ENCODE measurements around the gene ERAL1. TPM values are rescaled to one million over a fixed set of nuclear protein-coding genes. Genes with fewer than 3 reads are reported as not detected.
"Not testable (repeated sequence)": the region's sequence is repeated elsewhere in the genome, so short reads cannot be mapped to it uniquely, and the experiment has no call there.

ERAL1 gene
- total RNA-seq, 5 donors from 2014 or later (not counting 1 experiment from before 2014, with no cell fraction given), result 18.9 to 33.7 (median 29.0) TPM

DNA sequence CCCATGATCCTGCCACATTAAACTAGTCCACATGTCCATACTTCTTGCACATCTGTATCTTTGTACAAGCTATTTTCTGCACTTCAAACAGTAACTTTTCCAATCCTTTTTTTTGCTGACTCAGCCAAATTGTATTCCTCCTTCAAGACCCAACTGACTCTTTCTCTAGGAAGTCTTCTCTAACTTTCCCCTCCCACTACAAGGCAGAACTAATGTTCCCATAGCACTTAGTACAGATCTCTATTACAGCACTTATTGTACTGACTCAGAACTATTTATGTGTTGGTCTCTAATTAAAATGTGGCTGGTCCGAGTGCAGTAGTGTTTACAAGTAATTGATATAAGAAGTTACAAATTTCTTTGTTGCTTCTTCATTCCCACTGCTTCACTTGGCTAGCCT is 20.4 kb upstream of the ERAL1 start:
- ATAC-seq (replicated peaks in 1 of 4), result no peak
- no CpG with 5 or more reads among the region's 1 CpG for whole genome bisulfite sequencing (ENCODE audit: insufficient coverage)
- no peaks in the 10 kb centered on the region for H3K27me3 ChIP-seq (replicated peaks in 1 of 2; ENCODE audit: control insufficient read depth in 2 of 2, extremely low read depth in 1 of 2, insufficient read depth in 2 of 2, low read length in 1 of 2)
- no peaks in the 10 kb centered on the region for H3K9me3 ChIP-seq
- peaks cover 0 to 12% of the 10 kb centered on the region in 2 donors for H3K36me3 ChIP-seq (ENCODE audit: control insufficient read depth in 2 of 2, extremely low read depth in 1 of 2, insufficient read depth in 1 of 2, low read length in 1 of 2)
- H3K27ac ChIP-seq (ENCODE audit: low read length), result no peak overlapping the region
- H3K27me3 Mint-ChIP-seq, result no peaks in the 10 kb centered on the region
- peaks cover 0 to 3% of the 10 kb centered on the region in 2 experiments for H3K4me1 ChIP-seq (ENCODE audit: control insufficient read depth in 1 of 2, extremely low read depth in 1 of 2, insufficient read depth in 2 of 2, low read length in 2 of 2)
- DNase-seq, result no peak
- H3K4me3 Mint-ChIP-seq, result no peak overlapping the region
- no peak overlapping the region for H3K27ac Mint-ChIP-seq
- ChIA-PET POLR2A (no interaction called here), CTCF (interaction anchor here in 1 of 2 donors (0.7 kb wide), 1 partner anchor 596 kb away, joined by 12 read pairs; no protein-coding TSS in a partner anchor)
- H3K36me3 Mint-ChIP-seq, result peaks cover 14% of the 10 kb centered on the region
- H3K9me3 Mint-ChIP-seq, result no peaks in the 10 kb centered on the region
- H3K4me3 ChIP-seq (ENCODE audit: control insufficient read depth in 1 of 2, extremely low read depth in 1 of 2, low read length in 1 of 2), result no peak overlapping the region
- peaks cover 9 to 22% (median 20%) of the 10 kb centered on the region in 3 donors for H3K4me1 Mint-ChIP-seq

DNA sequence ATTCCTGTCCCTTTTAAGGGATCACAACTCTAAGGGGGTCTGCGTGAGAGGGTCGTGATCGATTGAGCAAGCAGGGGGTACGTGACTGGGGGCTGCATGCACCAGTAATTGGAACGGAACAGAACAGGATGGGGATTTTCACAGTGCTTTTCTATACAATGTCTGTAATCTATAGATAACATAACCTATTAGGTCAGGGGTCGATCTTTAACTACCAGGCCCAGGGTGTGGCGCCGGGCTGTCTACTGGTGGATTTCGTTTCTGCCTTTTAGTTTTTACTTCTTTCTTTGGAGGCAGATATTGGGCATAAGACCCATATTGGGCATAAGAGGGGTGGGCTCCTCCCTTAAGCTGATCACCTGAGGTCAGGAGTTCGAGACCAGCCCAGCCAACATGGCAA is 18.3 kb upstream of the ERAL1 start:
- H3K4me3 ChIP-seq (ENCODE audit: control insufficient read depth in 1 of 2, extremely low read depth in 1 of 2, low read length in 1 of 2); H3K27me3 Mint-ChIP-seq; DNase-seq; H3K4me3 Mint-ChIP-seq; H3K9me3 Mint-ChIP-seq; H3K36me3 ChIP-seq (ENCODE audit: control insufficient read depth in 2 of 2, extremely low read depth in 1 of 2, insufficient read depth in 1 of 2, low read length in 1 of 2); CTCF ChIA-PET; H3K27ac Mint-ChIP-seq; H3K9me3 ChIP-seq; POLR2A ChIA-PET; ATAC-seq (replicated peaks in 1 of 4); H3K27me3 ChIP-seq (replicated peaks in 1 of 2; ENCODE audit: control insufficient read depth in 2 of 2, extremely low read depth in 1 of 2, insufficient read depth in 2 of 2, low read length in 1 of 2); H3K27ac ChIP-seq (ENCODE audit: low read length): not testable (repeated sequence)
- peaks cover 2 to 18% of the 10 kb centered on the region in 2 experiments for H3K4me1 ChIP-seq (ENCODE audit: control insufficient read depth in 1 of 2, extremely low read depth in 1 of 2, insufficient read depth in 2 of 2, low read length in 2 of 2)
- peaks cover 13% of the 10 kb centered on the region for H3K36me3 Mint-ChIP-seq
- peaks cover 19 to 34% (median 26%) of the 10 kb centered on the region in 3 donors for H3K4me1 Mint-ChIP-seq
- WGBS (ENCODE audit: insufficient coverage), result no CpG with 5 or more reads among the region's 10 CpGs

DNA sequence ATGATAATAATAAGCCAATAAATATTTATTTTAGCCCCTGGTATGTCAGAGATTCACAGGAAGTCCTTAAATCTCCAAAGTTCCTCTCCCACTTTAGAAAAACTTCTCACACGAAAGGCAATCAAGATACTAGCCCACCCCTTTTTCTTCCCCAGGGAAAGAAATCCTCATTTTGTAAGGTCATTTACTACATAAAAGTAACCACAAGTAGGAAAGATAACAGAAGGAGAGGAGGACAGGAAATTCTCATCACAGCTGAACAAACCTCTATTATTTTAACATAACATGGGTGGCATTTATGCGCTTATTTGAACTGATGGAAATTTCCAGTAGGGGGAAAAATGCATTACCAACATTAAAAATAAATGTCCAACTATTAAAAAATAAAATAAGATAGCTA is 15.6 kb upstream of the ERAL1 start:
- no CpG with 5 or more reads among the region's 2 CpGs for WGBS (ENCODE audit: insufficient coverage)
- ChIA-PET POLR2A (interaction anchor here in 1 of 2 donors (0.6 kb wide), 1 partner anchor 28 kb away, joined by 4 read pairs; no protein-coding TSS in a partner anchor), CTCF (interaction anchor here in 1 of 2 donors (0.6 to 1.0 kb wide), 3 partner anchors 75 to 112 kb away, joined by 3 to 5 read pairs (median 3); no protein-coding TSS in a partner anchor)
- DNase-seq (no peak), ATAC-seq (replicated peaks in 1 of 4) (no peak)
- Histone ChIP-seq H3K36me3 (ENCODE audit: control insufficient read depth in 2 of 2, extremely low read depth in 1 of 2, insufficient read depth in 1 of 2, low read length in 1 of 2) (no peaks in the 10 kb centered on the region), H3K27me3 (replicated peaks in 1 of 2; ENCODE audit: control insufficient read depth in 2 of 2, extremely low read depth in 1 of 2, insufficient read depth in 2 of 2, low read length in 1 of 2) (no peaks in the 10 kb centered on the region), H3K9me3 (no peaks in the 10 kb centered on the region), H3K4me1 (ENCODE audit: control insufficient read depth in 1 of 2, extremely low read depth in 1 of 2, insufficient read depth in 2 of 2, low read length in 2 of 2) (peaks cover 9 to 31% of the 10 kb centered on the region in 2 experiments), H3K4me3 (ENCODE audit: control insufficient read depth in 1 of 2, extremely low read depth in 1 of 2, low read length in 1 of 2) (no peak overlapping the region), H3K27ac (ENCODE audit: low read length) (no peak overlapping the region)
- H3K27ac Mint-ChIP-seq, result no peak overlapping the region
- H3K4me1 Mint-ChIP-seq, result peaks cover 24 to 35% (median 29%) of the 10 kb centered on the region in 3 donors
- H3K4me3 Mint-ChIP-seq, result no peak overlapping the region
- H3K9me3 Mint-ChIP-seq, result no peaks in the 10 kb centered on the region
- no peaks in the 10 kb centered on the region for H3K27me3 Mint-ChIP-seq
- H3K36me3 Mint-ChIP-seq, result peaks cover 2% of the 10 kb centered on the region

DNA sequence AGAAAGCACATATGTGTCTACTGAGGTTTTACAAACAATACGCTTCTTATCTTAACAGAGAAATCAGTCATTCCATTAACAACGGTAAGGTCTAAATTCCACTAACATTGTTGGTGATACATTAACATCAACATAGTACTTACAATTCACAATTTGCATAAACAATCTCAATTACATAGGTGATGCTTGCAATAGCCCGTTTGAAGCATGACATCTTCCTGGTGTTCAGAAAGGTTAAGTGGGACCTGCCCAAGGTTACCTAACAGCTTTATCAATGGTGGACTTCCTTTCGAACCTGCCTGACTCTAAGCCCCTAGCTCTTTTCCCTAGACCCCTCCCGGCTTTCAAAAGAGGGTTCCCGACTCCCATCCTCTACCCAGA is 12.9 kb upstream of the ERAL1 start:
- peaks cover 14 to 26% (median 25%) of the 10 kb centered on the region in 3 donors for H3K4me1 Mint-ChIP-seq
- peak in 1 of 35 experiments; percentile 44 for DNase-seq
- H3K4me3 ChIP-seq (ENCODE audit: control insufficient read depth in 1 of 2, extremely low read depth in 1 of 2, low read length in 1 of 2), result peak overlapping the region; percentile 95 to 96
- no peaks in the 10 kb centered on the region for H3K36me3 Mint-ChIP-seq
- H3K27ac ChIP-seq (ENCODE audit: low read length), result peak overlapping the region; percentile 67
- no peaks in the 10 kb centered on the region for H3K9me3 ChIP-seq
- CTCF ChIA-PET, result interaction anchor here (0.6 to 3.3 kb wide), 13 partner anchors 9 to 1966 kb away, joined by 3 to 16 read pairs (median 3); partner anchors contain the start of genes NEK8 (in 1 of the 2) and RPL23A (in 1 of the 2)
- peak overlapping the region; percentile 93 to 99 (median 97) for H3K4me3 Mint-ChIP-seq
- H3K36me3 ChIP-seq (ENCODE audit: control insufficient read depth in 2 of 2, extremely low read depth in 1 of 2, insufficient read depth in 1 of 2, low read length in 1 of 2), result no peaks in the 10 kb centered on the region
- WGBS (ENCODE audit: insufficient coverage), result 0% methylated on average over 3 of the region's 6 CpGs
- H3K9me3 Mint-ChIP-seq, result no peaks in the 10 kb centered on the region
- ATAC-seq (replicated peaks in 1 of 4), result peak; percentile 12 to 38 (median 26)
- H3K4me1 ChIP-seq (ENCODE audit: control insufficient read depth in 1 of 2, extremely low read depth in 1 of 2, insufficient read depth in 2 of 2, low read length in 2 of 2), result peaks cover 9 to 31% of the 10 kb centered on the region in 2 experiments
- H3K27ac Mint-ChIP-seq, result peak overlapping the region; percentile 91 to 95
- H3K27me3 ChIP-seq (replicated peaks in 1 of 2; ENCODE audit: control insufficient read depth in 2 of 2, extremely low read depth in 1 of 2, insufficient read depth in 2 of 2, low read length in 1 of 2), result no peaks in the 10 kb centered on the region
- POLR2A ChIA-PET, result interaction anchor here (0.9 kb wide), 2 partner anchors 115 kb away, joined by 3 to 4 read pairs; no protein-coding TSS in a partner anchor
- H3K27me3 Mint-ChIP-seq, result no peaks in the 10 kb centered on the region

DNA sequence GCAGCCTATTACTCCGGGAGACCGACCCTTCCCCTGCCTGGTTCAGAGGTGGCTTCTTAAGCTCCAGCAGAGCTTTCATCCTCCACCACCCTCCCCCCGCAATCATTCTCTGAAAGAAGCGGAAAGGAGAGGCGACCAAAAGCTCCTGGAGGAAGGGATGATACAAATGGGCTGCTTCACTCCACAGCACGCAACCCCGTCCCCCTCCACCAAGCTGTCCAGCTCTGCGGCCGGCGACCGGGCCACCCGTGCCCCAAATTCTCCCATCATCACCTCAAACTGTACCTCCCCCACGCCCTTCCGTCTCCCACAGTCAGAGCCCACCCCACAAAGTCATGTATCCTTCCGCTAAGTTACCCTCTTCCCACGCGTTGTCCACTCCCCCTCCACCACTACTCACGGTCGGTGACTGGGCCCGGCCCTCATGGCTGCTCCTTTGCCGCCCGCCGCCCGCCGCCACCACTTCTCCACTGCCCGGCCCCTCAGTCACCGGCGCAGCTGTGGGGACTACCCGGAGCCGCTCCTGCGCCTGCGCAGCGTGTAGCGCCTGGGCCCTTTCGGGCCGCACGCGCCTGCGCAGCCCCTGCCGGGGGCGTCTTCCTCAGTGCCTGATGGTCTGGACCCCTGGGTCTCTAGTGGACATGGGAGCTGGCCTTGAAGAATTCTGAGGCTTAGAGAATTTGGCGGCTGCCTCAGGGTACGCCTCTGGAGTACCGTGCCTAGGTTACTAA is 12.4 kb upstream of the ERAL1 start, which contains the start of gene FAM222B:
Gene FAM222B, minus strand, starts transcription at position 509 of the 731 bp plus-strand sequence. CDS start 76,123 bp downstream, outside the sequence.
- peak within 1 kb of the TSS; percentile 67 for H3K27ac ChIP-seq (ENCODE audit: low read length)
- no peaks in the 10 kb centered on the region for H3K27me3 Mint-ChIP-seq
- DNase-seq (peak; percentile 70 to 91 (median 79)), ATAC-seq (replicated peaks in 1 of 4) (peak; percentile 97 to 98 (median 98))
- H3K4me3 Mint-ChIP-seq, result peak within 1 kb of the TSS; percentile 93 to 99 (median 97)
- H3K27me3 ChIP-seq (replicated peaks in 1 of 2; ENCODE audit: control insufficient read depth in 2 of 2, extremely low read depth in 1 of 2, insufficient read depth in 2 of 2, low read length in 1 of 2), result no peaks in the 10 kb centered on the region
- H3K4me3 ChIP-seq (ENCODE audit: control insufficient read depth in 1 of 2, extremely low read depth in 1 of 2, low read length in 1 of 2), result peak within 1 kb of the TSS; percentile 95 to 96
- H3K27ac Mint-ChIP-seq, result peak within 1 kb of the TSS; percentile 91 to 95
- no peaks in the 10 kb centered on the region for H3K36me3 Mint-ChIP-seq
- no peaks in the 10 kb centered on the region for H3K9me3 Mint-ChIP-seq
- ChIA-PET POLR2A (interaction anchor here (0.9 kb wide), 2 partner anchors 115 kb away, joined by 3 to 4 read pairs; no protein-coding TSS in a partner anchor), CTCF (interaction anchor here (0.6 to 3.3 kb wide), 12 partner anchors 10 to 123 kb away, joined by 3 to 16 read pairs (median 4); partner anchors contain the start of genes NEK8 (in 1 of the 2) and RPL23A (in 1 of the 2))
- H3K4me1 ChIP-seq (ENCODE audit: control insufficient read depth in 1 of 2, extremely low read depth in 1 of 2, insufficient read depth in 2 of 2, low read length in 2 of 2), result peaks cover 9 to 31% of the 10 kb centered on the region in 2 experiments
- peaks cover 14 to 26% (median 25%) of the 10 kb centered on the region in 3 donors for H3K4me1 Mint-ChIP-seq
- H3K36me3 ChIP-seq (ENCODE audit: control insufficient read depth in 2 of 2, extremely low read depth in 1 of 2, insufficient read depth in 1 of 2, low read length in 1 of 2), result no peaks in the 10 kb centered on the region
- WGBS (ENCODE audit: insufficient coverage), result under 1% methylated on average over 41 of the region's 44 CpGs
- no peaks in the 10 kb centered on the region for H3K9me3 ChIP-seq

DNA sequence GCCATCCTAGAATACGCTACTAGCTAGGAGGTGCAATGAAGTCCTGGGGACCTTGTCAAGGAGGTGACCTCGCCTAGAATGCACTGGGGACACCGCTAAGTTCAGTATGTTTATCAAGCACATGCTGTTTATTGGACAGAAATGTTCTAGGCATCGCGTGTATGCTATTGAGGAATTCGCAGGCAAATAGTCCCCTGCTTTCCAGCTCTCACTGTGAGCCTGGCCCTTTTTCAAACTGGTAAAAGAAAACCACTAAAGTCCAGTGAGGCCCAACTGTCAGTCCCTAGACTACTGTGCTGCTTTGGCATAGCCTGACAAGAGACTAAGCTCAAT is 11.0 kb upstream of the ERAL1 start:
- peak overlapping the region; percentile 58 to 99 (median 93) for H3K4me3 Mint-ChIP-seq
- H3K9me3 Mint-ChIP-seq, result no peaks in the 10 kb centered on the region
- no peak overlapping the region for H3K27ac ChIP-seq (ENCODE audit: low read length)
- DNase-seq (no peak), ATAC-seq (replicated peaks in 1 of 4) (no peak)
- no peaks in the 10 kb centered on the region for H3K36me3 Mint-ChIP-seq
- WGBS (ENCODE audit: insufficient coverage), result 99% methylated on average over 6 of the region's 6 CpGs
- peaks cover 9 to 28% of the 10 kb centered on the region in 2 experiments for H3K4me1 ChIP-seq (ENCODE audit: control insufficient read depth in 1 of 2, extremely low read depth in 1 of 2, insufficient read depth in 2 of 2, low read length in 2 of 2)
- H3K27ac Mint-ChIP-seq, result peak overlapping the region in 1 of 2 donors; percentile 48
- H3K4me1 Mint-ChIP-seq, result peaks cover 14 to 26% (median 25%) of the 10 kb centered on the region in 3 donors
- H3K27me3 ChIP-seq (replicated peaks in 1 of 2; ENCODE audit: control insufficient read depth in 2 of 2, extremely low read depth in 1 of 2, insufficient read depth in 2 of 2, low read length in 1 of 2), result no peaks in the 10 kb centered on the region
- H3K4me3 ChIP-seq (ENCODE audit: control insufficient read depth in 1 of 2, extremely low read depth in 1 of 2, low read length in 1 of 2), result no peak overlapping the region
- H3K9me3 ChIP-seq, result no peaks in the 10 kb centered on the region
- H3K36me3 ChIP-seq (ENCODE audit: control insufficient read depth in 2 of 2, extremely low read depth in 1 of 2, insufficient read depth in 1 of 2, low read length in 1 of 2), result no peaks in the 10 kb centered on the region
- no peaks in the 10 kb centered on the region for H3K27me3 Mint-ChIP-seq
- ChIA-PET CTCF (interaction anchor here in 1 of 2 donors (3.3 kb wide), 1 partner anchor 80 kb away, joined by 16 read pairs; no protein-coding TSS in a partner anchor), POLR2A (no interaction called here)
